HG03432 (cell line): Measurements from ENCODE around the gene MEI1.
A peak's percentile ranks its signal among the peaks of the same experiment; 100 is the strongest.
"Not testable (repeated sequence)": the region's sequence is repeated elsewhere in the genome, so short reads cannot be mapped to it uniquely, and the experiment has no call there.

Source experiments
- ATAC-seq: cut with Tn5 transposase; IDR thresholded peaks from one replicate; pipeline ENCODE4 v1.9.1; 2021; ENCODE audit warnings: mild to moderate bottlenecking, moderate library complexity; ENCODE audit not compliant: unreplicated experiment

The MEI1 gene

GRCh38 chr22:41699264-41700107 is at the start of gene MEI1:
MEI1 (plus strand) TSS chr22:41699503; CDS start chr22:41699539, 36 bp downstream.
- no peak for ATAC-seq

GRCh38 chr22:41650229-41650628 is 49.1 kb upstream of the MEI1 start:
- no peak for ATAC-seq

GRCh38 chr22:41650821-41651220 is 48.5 kb upstream of the MEI1 start:
- no peak for ATAC-seq

- ATAC-seq, result no peak
Measured at GRCh38 chr22:41654322-41654721, 45.0 kb upstream of the MEI1 start.

- ATAC-seq, result no peak
Measured at GRCh38 chr22:41656556-41656955, 42.7 kb upstream of the MEI1 start.

- ATAC-seq, result no peak
Measured at GRCh38 chr22:41657709-41658108, 41.6 kb upstream of the MEI1 start.

- no peak for ATAC-seq
Measured at GRCh38 chr22:41658869-41659268, 40.4 kb upstream of the MEI1 start.

GRCh38 chr22:41659941-41660340 is 39.4 kb upstream of the MEI1 start:
- no peak for ATAC-seq

- ATAC-seq, result no peak
Measured at GRCh38 chr22:41660416-41660815, 38.9 kb upstream of the MEI1 start.

- ATAC-seq, result no peak
Measured at GRCh38 chr22:41661088-41661487, 38.2 kb upstream of the MEI1 start.

- ATAC-seq, result no peak
Measured at GRCh38 chr22:41661713-41662112, 37.6 kb upstream of the MEI1 start.

- ATAC-seq, result not testable (repeated sequence)
Measured at GRCh38 chr22:41663594-41663993, 35.7 kb upstream of the MEI1 start.

- no peak for ATAC-seq
Measured at GRCh38 chr22:41664490-41664889, 34.8 kb upstream of the MEI1 start.

- ATAC-seq, result no peak
Measured at GRCh38 chr22:41664951-41665350, 34.4 kb upstream of the MEI1 start.

- ATAC-seq, result no peak
Measured at GRCh38 chr22:41668971-41669911, 30.1 kb upstream of the MEI1 start.

- ATAC-seq, result not testable (repeated sequence)
Measured at GRCh38 chr22:41672096-41672495, 27.2 kb upstream of the MEI1 start.

GRCh38 chr22:41672780-41673509 is 26.4 kb upstream of the MEI1 start:
- ATAC-seq, result no peak

GRCh38 chr22:41674846-41675340 is 24.4 kb upstream of the MEI1 start:
- ATAC-seq, result no peak

- no peak for ATAC-seq
Measured at GRCh38 chr22:41676134-41676533, 23.2 kb upstream of the MEI1 start.

- ATAC-seq, result peak; percentile 16
Measured at GRCh38 chr22:41681616-41682015, 17.7 kb upstream of the MEI1 start.
